T-helper 1 cell treated with Interleukin-12 subunit alpha and Interleukin-12 subunit beta and Interleukin-4 antibody, amounts not matched to agents 30 ng/mL and 1 ng/mL, for 36 hours (primary cell): Measurements from ENCODE around the gene BATF3. TPM values are rescaled to one million over a fixed set of nuclear protein-coding genes. Genes with fewer than 3 reads are reported as not detected.

Experiments
- intact Hi-C: fragments of 100-400 bp; cut with micrococcal nuclease; formaldehyde crosslinking; loops from one replicate; pipeline ENCODE4 v1.15.1; 2024
- total RNA-seq: library from RNA; stranded (reverse); gene quantifications from 2 replicates; pipeline ENCODE4 v1.2.3, GENCODE V29; 2022

Gene BATF3
- total RNA-seq, 1 donor from 2014 or later = 65.8 TPM

GRCh38 chr1:212710566-212710965 lies 10.9 kb upstream of the BATF3 start:
- intact Hi-C loops = no loop called here

GRCh38 chr1:212703991-212704564 lies 4.4 kb upstream of the BATF3 start:
- intact Hi-C loops = no loop called here

GRCh38 chr1:212702672-212703071 lies 3.0 kb upstream of the BATF3 start:
- intact Hi-C loops = no loop called here

- intact Hi-C loops = loop anchor here (1.0 to 2.0 kb wide), 4 partner anchors 9 to 135 kb away; partner anchors contain the start of gene ATF3
These were observed 2.3 kb upstream of the BATF3 start for GRCh38 chr1:212701910-212702309.

- intact Hi-C loops = loop anchor here (1.0 to 2.0 kb wide), 4 partner anchors 10 to 134 kb away; partner anchors contain the start of gene ATF3
These were observed 1.5 kb upstream of the BATF3 start for GRCh38 chr1:212700892-212701819.

GRCh38 chr1:212700223-212700891 lies 717 bp upstream of the BATF3 start:
- intact Hi-C loops = loop anchor here (2.0 kb wide), 2 partner anchors 92 to 134 kb away; partner anchors contain the start of gene ATF3

- intact Hi-C loops = loop anchor here (1.0 to 2.0 kb wide), 7 partner anchors 34 to 296 kb away; partner anchors contain the start of genes NSL1 and TATDN3
These were observed 476 bp downstream of the BATF3 start for GRCh38 chr1:212699104-212699624.

- intact Hi-C loops = loop anchor here (1.0 to 2.0 kb wide), 9 partner anchors 18 to 297 kb away; partner anchors contain the start of genes FLVCR1, NSL1 and TATDN3
These were observed 1.1 kb downstream of the BATF3 start for GRCh38 chr1:212698467-212699103.

GRCh38 chr1:212696721-212697331 lies 2.8 kb downstream of the BATF3 start:
- intact Hi-C loops = no loop called here

GRCh38 chr1:212692774-212693644 lies 6.6 kb downstream of the BATF3 start:
- intact Hi-C loops = no loop called here

- intact Hi-C loops = no loop called here
These were observed 8.0 kb downstream of the BATF3 start for GRCh38 chr1:212691561-212692071.

GRCh38 chr1:212690816-212691403 lies 8.7 kb downstream of the BATF3 start:
- intact Hi-C loops = no loop called here

GRCh38 chr1:212689758-212690529 lies 9.7 kb downstream of the BATF3 start:
- intact Hi-C loops = no loop called here

- intact Hi-C loops = no loop called here
These were observed 10.4 kb downstream of the BATF3 start for GRCh38 chr1:212689196-212689725.

GRCh38 chr1:212688341-212689047 lies 11.1 kb downstream of the BATF3 start:
- intact Hi-C loops = no loop called here

- intact Hi-C loops = no loop called here
These were observed 11.8 kb downstream of the BATF3 start for GRCh38 chr1:212687811-212688210.

- intact Hi-C loops = no loop called here
These were observed 13.0 kb downstream of the BATF3 start for GRCh38 chr1:212686591-212686990.
